Lower lobe of right lung (tissue), 2 donors: ENCODE measurements around the gene DMBX1. TPM values are rescaled to one million over a fixed set of nuclear protein-coding genes. Genes with fewer than 3 reads are reported as not detected.

Experiments
- ATAC-seq, 2 donors: fragments of 200-7000 bp; cut with Tn5 transposase; one replicate each; pipeline ENCODE4 v1.9.1; 2020 to 2022; ENCODE audit warnings: mild to moderate bottlenecking in 2 of 2, moderate library complexity in 2 of 2
- DNase-seq: peaks from one replicate; pipeline ENCODE4 v3.0.0-alpha.2; 2020
- H3K27ac ChIP-seq: fragments of 200-600 bp; one replicate; pipeline ENCODE4 v1.8.0; 2022
- H3K27me3 ChIP-seq: fragments of 200-600 bp; one replicate; pipeline ENCODE4 v1.8.0; 2022; ENCODE audit warnings: low read depth
- H3K36me3 ChIP-seq: fragments of 200-600 bp; one replicate; pipeline ENCODE4 v1.8.0; 2022; ENCODE audit warnings: mild to moderate bottlenecking
- H3K4me1 ChIP-seq: fragments of 200-600 bp; one replicate; pipeline ENCODE4 v1.8.0; 2022
- H3K4me3 ChIP-seq: fragments of 200-600 bp; one replicate; pipeline ENCODE4 v1.8.0; 2022; ENCODE audit warnings: mild to moderate bottlenecking
- H3K9me3 ChIP-seq: fragments of 200-600 bp; one replicate; pipeline ENCODE4 v1.8.0; 2022
- CTCF ChIP-seq: fragments of 200-600 bp; IDR thresholded peaks from one replicate; pipeline ENCODE4 v1.8.0; 2022; ENCODE audit warnings: antibody characterized with exemption, mild to moderate bottlenecking
- intact Hi-C: fragments of 100-400 bp; cut with DNase I; formaldehyde crosslinking; loops from one replicate; pipeline ENCODE4 v1.11.0; 2022
- total RNA-seq: library from RNA; stranded (reverse); fragmentation: NEBNext Ultra II Directional; extraction: Animal tissue kit (Norgen Biotek cat#: 25700); gene quantifications from one replicate; pipeline ENCODE4 v1.2.1, GENCODE V29; 2021
- donor health status: DM: no; HTN: yes; CAD: no; lungs with severe emphysema.

DMBX1 gene
- total RNA-seq, 1 donor from 2014 or later, result not detected

- intact Hi-C loops, result no loop called here
- Histone ChIP-seq H3K27ac (no peak overlapping the region), H3K4me1 (peaks cover 4% of the 10 kb centered on the region), H3K9me3 (no peaks in the 10 kb centered on the region), H3K4me3 (no peak overlapping the region), H3K27me3 (peaks cover 57% of the 10 kb centered on the region), H3K36me3 (no peaks in the 10 kb centered on the region)
- peak; percentile 35 for TF ChIP-seq CTCF
- peak; percentile 24 to 42 for ATAC-seq
- no peak for DNase-seq
Measured at GRCh38 chr1:46535063-46535462, 45.4 kb downstream of the DMBX1 start.

DNA sequence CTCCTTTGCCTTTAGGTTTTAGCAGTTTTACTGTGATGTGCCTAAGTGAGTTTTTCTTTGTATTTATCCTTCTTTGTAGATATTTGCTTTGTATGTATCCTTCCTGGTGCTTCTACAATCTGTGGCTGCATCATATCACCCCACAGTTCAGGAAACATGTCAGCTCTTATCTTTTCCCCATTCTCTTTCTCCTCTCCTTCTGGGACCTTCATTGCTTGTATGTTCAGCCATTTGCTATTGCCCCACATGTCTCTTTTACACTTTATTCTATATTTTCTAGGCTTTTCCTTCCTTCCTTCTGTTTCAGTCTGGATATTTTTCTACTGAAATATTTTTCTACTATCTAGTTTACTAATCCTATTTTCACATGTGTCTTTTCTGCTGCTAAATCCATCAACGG lies 46.9 kb downstream of the DMBX1 start:
- H3K36me3 ChIP-seq, result no peaks in the 10 kb centered on the region
- no peak overlapping the region for H3K27ac ChIP-seq
- peaks cover 4% of the 10 kb centered on the region for H3K4me1 ChIP-seq
- ATAC-seq (no peak), DNase-seq (no peak)
- H3K27me3 ChIP-seq, result peaks cover 43% of the 10 kb centered on the region
- no peaks in the 10 kb centered on the region for H3K9me3 ChIP-seq
- no peak for TF ChIP-seq CTCF
- intact Hi-C loops, result no loop called here
- H3K4me3 ChIP-seq, result no peak overlapping the region

DNA sequence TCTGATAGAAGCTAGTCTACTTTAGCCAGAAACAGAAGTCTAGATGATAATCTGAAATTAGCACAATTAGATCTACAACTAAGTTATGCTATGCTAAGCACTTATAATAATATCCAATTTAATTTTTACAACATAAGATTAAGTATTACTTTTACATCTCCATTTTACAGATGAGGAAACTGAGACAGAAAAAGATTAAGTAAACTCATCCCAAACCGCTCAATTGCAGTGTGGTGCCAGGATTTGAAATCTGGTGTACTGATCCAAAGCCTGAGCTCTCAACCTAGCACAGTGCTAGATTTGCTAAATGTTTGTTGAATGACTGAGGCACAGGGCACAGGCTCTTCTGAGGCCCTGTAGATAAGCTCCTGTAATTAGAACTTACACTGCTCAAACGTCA lies 48.0 kb downstream of the DMBX1 start:
- Histone ChIP-seq H3K4me1 (peaks cover 4% of the 10 kb centered on the region), H3K9me3 (no peaks in the 10 kb centered on the region), H3K27ac (no peak overlapping the region), H3K36me3 (no peaks in the 10 kb centered on the region), H3K27me3 (peaks cover 31% of the 10 kb centered on the region), H3K4me3 (no peak overlapping the region)
- TF ChIP-seq CTCF, result no peak
- intact Hi-C loops, result no loop called here
- no peak for DNase-seq
- ATAC-seq, result no peak

GRCh38 chr1:46538147-46538546 lies 48.5 kb downstream of the DMBX1 start:
- H3K27me3 ChIP-seq, result peaks cover 31% of the 10 kb centered on the region
- DNase-seq (no peak), ATAC-seq (no peak)
- intact Hi-C loops, result no loop called here
- H3K27ac ChIP-seq, result no peak overlapping the region
- no peak for TF ChIP-seq CTCF
- peaks cover 4% of the 10 kb centered on the region for H3K4me1 ChIP-seq
- H3K4me3 ChIP-seq, result no peak overlapping the region
- no peaks in the 10 kb centered on the region for H3K36me3 ChIP-seq
- no peaks in the 10 kb centered on the region for H3K9me3 ChIP-seq

Other genes starting within 250 kb of the DMBX1 start
- gene RAD54L, start 242.1 kb upstream of the DMBX1 start, total RNA-seq, result 1.7 TPM
- 47.6 TPM for gene LRRC41, start 186.2 kb upstream of the DMBX1 start, total RNA-seq
- gene UQCRH, start 186.1 kb upstream of the DMBX1 start, total RNA-seq, result 157 TPM
- gene NSUN4, start 149.0 kb upstream of the DMBX1 start, total RNA-seq, result 26.9 TPM
- gene FAAH, start 95.5 kb upstream of the DMBX1 start, total RNA-seq, result 32.4 TPM
- gene KNCN, start 61.8 kb downstream of the DMBX1 start, total RNA-seq, result not detected
- gene MKNK1, start 114.4 kb downstream of the DMBX1 start, total RNA-seq, result 77.6 TPM
- gene MOB3C, start 127.0 kb downstream of the DMBX1 start, total RNA-seq, result 30.2 TPM
- gene ATPAF1, start 178.5 kb downstream of the DMBX1 start, total RNA-seq, result 34.9 TPM
- not detected for gene TEX38, start 182.0 kb downstream of the DMBX1 start, total RNA-seq
- 116 TPM for gene EFCAB14, start 229.3 kb downstream of the DMBX1 start, total RNA-seq